NCI-H1105 (cell line): ENCODE data around the gene GBGT1.
"Not testable (repeated sequence)": the region's sequence is repeated elsewhere in the genome, so short reads cannot be mapped to it uniquely, and the experiment has no call there.

Source experiments
- DNase-seq: peaks from one replicate; lab custom pipeline; 2025; lab: John Stamatoyannopoulos, UW

Gene GBGT1

DNA sequence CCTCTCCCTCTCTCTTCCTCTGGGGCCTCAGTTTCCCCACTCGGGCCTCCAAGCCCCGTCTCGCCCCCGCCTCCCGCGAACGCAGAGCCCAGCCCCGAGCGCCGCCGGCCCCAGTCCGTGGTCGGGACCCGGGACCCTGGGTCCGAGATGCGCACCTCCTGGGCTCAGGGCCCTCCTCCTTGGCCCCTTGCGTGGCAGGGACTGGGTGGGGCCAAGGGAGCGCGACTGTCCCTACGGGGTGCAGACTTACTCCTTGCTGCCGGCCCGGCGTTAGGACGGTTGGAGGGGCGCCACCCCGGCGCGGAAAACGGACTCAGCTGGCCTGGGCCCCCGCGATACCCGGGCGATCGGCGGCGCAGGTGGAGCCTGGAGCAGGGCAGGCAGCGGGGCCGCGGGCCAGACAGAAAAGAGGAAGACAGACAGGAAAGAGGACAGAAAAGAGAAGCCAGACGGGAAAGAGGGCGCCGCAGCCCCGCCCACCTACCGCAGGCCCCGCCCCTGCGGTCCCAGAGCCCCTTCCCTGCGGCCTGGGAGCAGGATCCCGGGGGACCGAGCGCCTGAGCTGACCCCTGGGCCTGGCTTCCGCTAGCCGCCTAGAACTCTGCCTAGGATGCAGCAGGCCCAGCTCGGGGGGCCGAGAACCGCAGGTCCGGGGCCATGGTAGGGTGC, at the start of gene GBGT1:
TSS of gene GBGT1 (minus strand) at position 411 of the 669 bp plus-strand sequence. CDS start 1,502 bp downstream, outside the sequence.
- no peak for DNase-seq

GRCh38 chr9:133210609-133211008, 46.9 kb upstream of the GBGT1 start:
- DNase-seq = no peak

DNA sequence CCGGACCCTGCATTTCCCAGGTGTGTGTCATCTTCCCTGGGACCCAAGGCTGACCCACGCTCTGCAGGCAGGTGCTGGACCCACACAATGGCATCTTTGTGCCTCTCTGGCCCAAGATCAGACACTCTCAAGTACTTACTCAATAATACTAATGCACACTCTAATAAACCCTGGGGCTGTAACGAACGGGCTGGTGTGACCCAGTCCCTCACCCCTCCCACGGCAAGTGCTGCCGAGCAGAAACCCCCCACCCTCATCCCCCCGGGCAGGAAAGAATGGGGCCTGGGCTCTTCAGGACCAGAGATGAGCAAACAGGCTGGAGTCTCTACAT, 46.5 kb upstream of the GBGT1 start:
- no peak for DNase-seq

- not testable (repeated sequence) for DNase-seq
Measured at GRCh38 chr9:133209327-133210201, 45.9 kb upstream of the GBGT1 start.

GRCh38 chr9:133208880-133209300, 45.2 kb upstream of the GBGT1 start, which contains the start of gene OBP2B:
TSS of gene OBP2B (minus strand) at chr9:133209250. CDS start at chr9:133209199, 51 bp downstream.
- DNase-seq = not testable (repeated sequence)

GRCh38 chr9:133208171-133208879, 44.6 kb upstream of the GBGT1 start:
- not testable (repeated sequence) for DNase-seq

GRCh38 chr9:133207540-133208170, 43.9 kb upstream of the GBGT1 start:
- DNase-seq = no peak

DNA sequence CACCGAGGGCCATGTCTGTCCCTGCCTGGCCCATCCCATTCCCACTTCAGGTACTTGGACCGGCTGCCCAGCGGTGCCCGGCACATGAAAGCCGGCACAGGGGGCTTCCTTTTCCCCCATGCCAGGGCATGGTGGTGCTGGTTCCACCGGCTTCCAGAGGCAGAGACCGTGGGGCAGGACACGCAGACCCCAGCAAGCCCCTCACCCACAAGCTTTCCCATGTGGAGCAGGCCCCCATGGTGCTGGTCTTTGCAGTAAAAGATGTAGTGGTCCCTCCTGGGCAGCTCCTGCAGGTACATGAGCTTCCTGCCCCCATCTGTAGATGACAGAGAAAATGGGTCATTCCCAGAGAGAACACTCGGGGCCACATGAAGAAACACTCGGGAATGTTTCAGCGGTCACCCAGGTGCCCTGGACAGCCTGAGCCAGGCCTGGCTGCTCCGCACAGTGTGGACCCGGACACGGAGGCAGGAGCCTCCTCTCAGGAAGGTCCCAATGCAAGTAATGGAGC, 43.4 kb upstream of the GBGT1 start:
- DNase-seq = no peak

GRCh38 chr9:133205996-133206931, 42.5 kb upstream of the GBGT1 start:
- DNase-seq = no peak

DNA sequence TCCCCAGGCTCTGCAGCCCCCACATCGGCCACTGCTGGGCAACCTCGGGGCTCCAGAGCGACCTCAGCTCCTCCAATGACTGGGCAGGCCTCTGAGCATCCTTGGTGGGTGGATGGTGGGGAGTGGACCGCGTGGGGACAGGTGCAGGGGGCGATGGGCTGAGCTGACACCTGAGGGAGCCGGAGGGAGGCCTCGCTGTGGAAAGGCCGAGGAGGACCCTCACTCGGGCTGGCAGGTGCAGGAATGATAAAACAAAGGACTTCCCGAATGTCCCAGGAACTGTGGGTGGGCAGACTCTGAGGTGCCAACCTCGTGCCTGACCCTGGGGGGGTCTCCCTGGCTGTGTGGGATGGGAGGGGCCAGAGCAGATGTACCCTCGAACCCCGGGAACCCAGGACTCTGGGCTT, 41.8 kb upstream of the GBGT1 start:
- DNase-seq = not testable (repeated sequence)

- DNase-seq = no peak
Measured at GRCh38 chr9:133204993-133205336, 41.3 kb upstream of the GBGT1 start.

DNA sequence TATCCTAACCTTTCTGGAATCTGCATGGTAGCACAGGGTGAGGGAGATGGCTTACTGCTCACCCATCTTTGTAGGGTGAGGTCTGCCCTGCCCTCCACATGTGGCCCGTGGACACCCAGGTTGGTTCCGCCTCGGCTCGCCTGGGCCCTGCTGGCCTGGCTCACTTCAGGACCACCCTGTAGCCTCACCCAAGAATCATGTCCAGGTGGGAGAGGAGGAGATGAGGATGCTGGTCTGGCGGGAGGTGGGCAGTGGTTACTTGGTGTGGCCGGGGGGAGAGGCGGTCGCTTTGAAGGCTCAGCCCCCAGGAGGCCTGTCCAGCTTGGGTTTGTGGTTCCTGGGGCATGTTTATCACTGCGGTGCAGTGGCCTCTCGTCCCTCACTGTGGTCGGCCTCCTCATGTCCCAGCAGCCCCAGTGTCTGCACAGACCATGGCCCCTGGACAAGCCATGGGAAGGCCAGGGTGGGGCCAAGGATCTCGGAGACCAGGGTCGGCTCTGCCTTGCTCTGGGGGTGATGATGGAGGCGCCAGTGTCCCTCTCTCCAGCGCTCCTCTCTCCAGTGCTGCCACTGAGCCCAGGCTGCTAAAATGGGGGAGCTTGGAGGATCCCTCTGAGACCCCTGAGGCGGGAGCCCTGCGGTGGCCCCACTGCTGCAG, 40.8 kb upstream of the GBGT1 start:
- no peak for DNase-seq

DNA sequence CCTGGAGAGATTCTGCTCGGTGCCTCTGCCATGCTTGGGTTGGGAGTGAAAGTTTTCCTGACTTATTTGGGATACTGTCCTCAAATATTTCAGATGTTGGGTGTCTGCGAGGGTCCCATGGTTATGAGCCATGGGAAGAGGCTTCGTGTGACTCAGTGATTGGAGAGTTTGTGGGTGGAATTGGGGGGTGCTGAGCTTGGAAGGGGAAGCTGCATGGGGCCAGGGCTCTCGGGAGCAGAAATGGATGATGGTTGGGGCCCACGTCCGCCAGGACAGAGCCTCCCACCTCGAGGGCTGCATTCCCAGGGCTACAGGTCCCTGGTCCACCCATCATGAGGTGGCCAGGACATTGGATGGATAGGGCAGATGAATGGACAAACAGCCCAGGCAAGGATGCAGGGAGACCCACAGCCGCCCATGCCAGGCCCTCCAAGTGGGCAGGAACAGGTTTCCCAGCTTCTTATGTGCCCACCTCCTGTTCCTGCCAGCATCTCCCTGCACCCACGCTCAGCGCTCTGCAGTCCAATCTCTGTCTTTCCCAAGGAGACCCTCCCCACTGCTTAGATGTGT, 39.9 kb upstream of the GBGT1 start:
- DNase-seq = no peak

DNA sequence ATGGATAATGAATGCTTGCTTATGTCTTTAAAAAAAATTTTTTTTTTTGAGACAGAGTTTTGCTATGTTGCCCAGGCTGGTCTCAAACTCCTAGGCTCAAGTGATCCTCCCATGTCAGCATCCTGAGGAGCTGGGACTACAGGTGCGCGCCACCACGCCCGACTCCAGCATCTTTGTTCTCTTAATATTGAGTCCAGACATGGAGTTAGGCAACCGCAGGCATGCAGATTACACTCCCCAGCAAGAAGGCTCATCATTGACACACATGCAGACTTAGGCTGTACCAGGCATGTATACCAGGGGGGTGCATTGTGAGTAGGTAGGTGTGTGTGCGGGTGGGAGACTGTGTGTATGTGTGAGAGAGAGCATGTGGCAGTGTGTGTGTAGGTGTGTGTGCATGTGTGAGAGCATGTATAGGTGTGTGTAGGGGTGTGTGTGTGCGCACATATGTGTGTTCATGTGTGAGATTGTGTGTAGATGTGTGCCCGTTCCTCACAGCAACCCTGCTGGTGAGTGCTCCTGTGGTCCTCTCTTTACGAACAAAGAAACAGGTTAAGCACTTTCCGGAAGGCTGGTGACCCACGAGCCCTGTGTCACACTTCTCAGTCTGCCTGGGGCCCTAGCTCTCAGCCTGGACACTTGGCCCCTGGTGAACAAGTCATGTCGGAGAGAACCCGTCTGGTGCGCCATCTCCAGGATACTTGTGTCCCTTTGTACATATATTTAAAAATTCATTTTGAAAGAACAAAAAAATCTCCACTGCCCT, 39.2 kb upstream of the GBGT1 start:
- DNase-seq = no peak

DNA sequence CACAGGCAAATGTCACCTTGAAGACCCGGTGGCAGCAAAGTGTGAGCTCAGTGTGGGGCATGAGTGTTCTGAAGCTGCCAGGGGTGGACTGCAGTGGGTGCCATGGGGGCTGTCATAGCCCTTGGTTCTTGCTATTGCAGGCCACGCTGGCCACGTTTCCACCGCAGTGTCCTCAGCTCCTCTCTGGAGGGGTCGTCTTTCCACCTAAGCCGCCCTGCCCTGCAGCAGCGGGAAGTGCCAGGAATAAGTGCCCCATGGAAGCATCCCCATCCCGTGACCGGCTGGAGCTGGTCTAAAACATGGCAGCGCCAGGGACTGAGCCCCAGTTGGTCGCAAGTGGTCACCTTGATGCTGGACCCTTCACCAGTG, 38.4 kb upstream of the GBGT1 start:
- DNase-seq = no peak

- DNase-seq = no peak
Measured at GRCh38 chr9:133201424-133202144, 37.9 kb upstream of the GBGT1 start.

- no peak for DNase-seq
Measured at GRCh38 chr9:133200631-133201030, 36.9 kb upstream of the GBGT1 start.

GRCh38 chr9:133199648-133200321, 36.1 kb upstream of the GBGT1 start:
- no peak for DNase-seq
